DMS 273 (cell line): Measurements from ENCODE around the gene ARPC5.
"Not testable (repeated sequence)": the region's sequence is repeated elsewhere in the genome, so short reads cannot be mapped to it uniquely, and the experiment has no call there.

Source experiments
- DNase-seq: peaks from one replicate; lab custom pipeline; 2025; ENCODE audit not compliant: unreplicated experiment; lab: John Stamatoyannopoulos, UW

The ARPC5 gene

GRCh38 chr1:183635606-183636333 is at the start of gene ARPC5:
ARPC5 (minus strand) TSS chr1:183635783; CDS start chr1:183635659, 124 bp downstream.
- peak; percentile 99 for DNase-seq

- peak; percentile 74 for DNase-seq
These were observed 49.6 kb upstream of the ARPC5 start for GRCh38 chr1:183685112-183685713.

GRCh38 chr1:183679363-183679762 is 43.8 kb upstream of the ARPC5 start:
- DNase-seq: not testable (repeated sequence)

- no peak for DNase-seq
These were observed 43.2 kb upstream of the ARPC5 start for GRCh38 chr1:183678819-183679218.

GRCh38 chr1:183676586-183677189 is 41.1 kb upstream of the ARPC5 start:
- no peak for DNase-seq

GRCh38 chr1:183675883-183676585 is 40.5 kb upstream of the ARPC5 start:
- no peak for DNase-seq

- DNase-seq: no peak
These were observed 39.8 kb upstream of the ARPC5 start for GRCh38 chr1:183675381-183675780.

GRCh38 chr1:183674886-183675285 is 39.3 kb upstream of the ARPC5 start:
- DNase-seq: no peak

- DNase-seq: no peak
These were observed 38.8 kb upstream of the ARPC5 start for GRCh38 chr1:183674339-183674738.

- no peak for DNase-seq
These were observed 38.2 kb upstream of the ARPC5 start for GRCh38 chr1:183673605-183674323.

GRCh38 chr1:183670169-183670568 is 34.6 kb upstream of the ARPC5 start:
- no peak for DNase-seq

- DNase-seq: no peak
These were observed 20.8 kb upstream of the ARPC5 start for GRCh38 chr1:183656355-183656754.

GRCh38 chr1:183655562-183656075 is 20.0 kb upstream of the ARPC5 start:
- DNase-seq: peak; percentile 93

- DNase-seq: peak; percentile 9
These were observed 19.1 kb upstream of the ARPC5 start for GRCh38 chr1:183654706-183655105.

GRCh38 chr1:183653876-183654451 is 18.4 kb upstream of the ARPC5 start:
- peak; percentile 23 for DNase-seq

- no peak for DNase-seq
These were observed 17.8 kb upstream of the ARPC5 start for GRCh38 chr1:183653462-183653794.

- peak; percentile 98 for DNase-seq
These were observed 17.2 kb upstream of the ARPC5 start, which contains the start of gene APOBEC4 for GRCh38 chr1:183652547-183653461. APOBEC4 (minus strand) TSS chr1:183653316; CDS start chr1:183648781, 4,535 bp downstream.

- peak; percentile 41 for DNase-seq
These were observed 16.5 kb upstream of the ARPC5 start for GRCh38 chr1:183652107-183652506.

GRCh38 chr1:183651612-183652011 is 16.0 kb upstream of the ARPC5 start:
- no peak for DNase-seq
